ENCODE results near the gene KCNE3. TPM values are rescaled to one million over a fixed set of nuclear protein-coding genes. Genes with fewer than 3 reads are reported as not detected.

KCNE3 gene
- total RNA-seq, 1 donor from 2014 or later: 1.2 TPM

DNA sequence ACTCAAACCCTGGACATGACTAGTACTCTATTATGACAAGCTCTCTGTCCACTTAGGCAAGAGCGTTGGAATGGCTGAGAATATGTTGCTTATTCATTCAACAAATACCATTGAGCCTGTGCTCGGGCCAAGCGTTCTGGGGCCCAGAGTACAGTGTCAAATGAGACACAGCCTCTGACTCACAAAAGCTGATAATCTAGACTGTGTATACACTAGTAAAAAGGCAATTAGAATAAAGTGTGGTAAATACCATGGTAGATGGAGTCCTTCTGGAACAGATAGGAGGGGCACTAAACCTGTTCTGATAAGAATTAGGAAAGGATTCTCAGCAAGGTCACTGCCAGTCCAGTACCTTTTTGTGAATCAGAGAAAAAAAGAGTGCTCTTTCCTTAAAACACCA, 24.7 kb downstream of the KCNE3 start:
- Mint-ChIP-seq H3K27ac (no peak overlapping the region), H3K27me3 (ENCODE audit: insufficient read depth, low read depth) (peaks cover 4% of the 10 kb centered on the region), H3K36me3 (no peaks in the 10 kb centered on the region), H3K9me3 (no peaks in the 10 kb centered on the region), H3K4me1 (peaks cover 21% of the 10 kb centered on the region), H3K4me3 (no peak overlapping the region)
- TF ChIP-seq EZH2 (IDR thresholded peaks at IDR 0.05) (no peak), EZH2phosphoT487 (IDR thresholded peaks at IDR 0.05) (no peak)
- TF ChIP-seq, protein P1, sequence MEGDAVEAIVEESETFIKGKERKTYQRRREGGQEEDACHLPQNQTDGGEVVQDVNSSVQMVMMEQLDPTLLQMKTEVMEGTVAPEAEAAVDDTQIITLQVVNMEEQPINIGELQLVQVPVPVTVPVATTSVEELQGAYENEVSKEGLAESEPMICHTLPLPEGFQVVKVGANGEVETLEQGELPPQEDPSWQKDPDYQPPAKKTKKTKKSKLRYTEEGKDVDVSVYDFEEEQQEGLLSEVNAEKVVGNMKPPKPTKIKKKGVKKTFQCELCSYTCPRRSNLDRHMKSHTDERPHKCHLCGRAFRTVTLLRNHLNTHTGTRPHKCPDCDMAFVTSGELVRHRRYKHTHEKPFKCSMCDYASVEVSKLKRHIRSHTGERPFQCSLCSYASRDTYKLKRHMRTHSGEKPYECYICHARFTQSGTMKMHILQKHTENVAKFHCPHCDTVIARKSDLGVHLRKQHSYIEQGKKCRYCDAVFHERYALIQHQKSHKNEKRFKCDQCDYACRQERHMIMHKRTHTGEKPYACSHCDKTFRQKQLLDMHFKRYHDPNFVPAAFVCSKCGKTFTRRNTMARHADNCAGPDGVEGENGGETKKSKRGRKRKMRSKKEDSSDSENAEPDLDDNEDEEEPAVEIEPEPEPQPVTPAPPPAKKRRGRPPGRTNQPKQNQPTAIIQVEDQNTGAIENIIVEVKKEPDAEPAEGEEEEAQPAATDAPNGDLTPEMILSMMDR (IDR thresholded peaks at IDR 0.05): no peak
- Histone ChIP-seq H3F3A (ENCODE audit: low read depth) (peaks cover 11% of the 10 kb centered on the region), H3K9me3 (ENCODE audit: low read depth) (no peaks in the 10 kb centered on the region), H3K4me2 (no peak overlapping the region), H3K9ac (no peak overlapping the region), H3K4me1 (peaks cover 20% of the 10 kb centered on the region), H3K36me3 (no peaks in the 10 kb centered on the region), H2AFZ (replicated peaks) (no peak overlapping the region), H3K27me3 (no peaks in the 10 kb centered on the region), H3K27ac (no peak overlapping the region), H3K79me2 (ENCODE audit: low read depth) (no peaks in the 10 kb centered on the region), H3K4me3 (no peak overlapping the region), H4K20me1 (ENCODE audit: low read depth) (no peaks in the 10 kb centered on the region)
- no peak for DNase-seq (ENCODE audit: low spot score)

DNA sequence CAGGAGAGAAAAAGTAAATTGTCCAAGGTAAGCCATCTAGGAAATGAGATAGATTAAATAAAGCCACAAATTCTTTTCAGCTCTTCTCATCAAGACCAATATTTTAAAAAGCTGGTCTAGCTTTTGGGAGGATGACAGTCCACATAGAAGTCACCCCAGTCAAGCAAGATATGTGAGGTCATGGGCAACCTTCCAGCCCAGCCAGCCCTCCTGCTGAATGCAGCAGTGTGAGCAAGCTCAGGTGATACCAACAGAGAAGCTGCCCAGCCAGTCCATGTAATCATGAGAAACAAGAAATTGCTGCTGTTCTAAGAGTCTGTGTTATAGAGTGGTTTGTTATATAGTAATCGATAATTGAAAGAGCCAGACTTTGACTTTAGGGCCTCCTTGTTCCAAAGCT, 28.7 kb downstream of the KCNE3 start:
- peaks cover 2% of the 10 kb centered on the region for H3K27me3 Mint-ChIP-seq (ENCODE audit: insufficient read depth, low read depth)
- no peak overlapping the region for H3K27ac Mint-ChIP-seq
- H3K27ac ChIP-seq: no peak overlapping the region
- H4K20me1 ChIP-seq (ENCODE audit: low read depth): no peaks in the 10 kb centered on the region
- H3K9me3 ChIP-seq (ENCODE audit: low read depth): no peaks in the 10 kb centered on the region
- no peaks in the 10 kb centered on the region for H3K36me3 Mint-ChIP-seq
- no peak overlapping the region for H3K4me2 ChIP-seq
- no peak overlapping the region for H3K9ac ChIP-seq
- H3K27me3 ChIP-seq: no peaks in the 10 kb centered on the region
- H3K36me3 ChIP-seq: no peaks in the 10 kb centered on the region
- no peak overlapping the region for H3K4me3 Mint-ChIP-seq
- DNase-seq (ENCODE audit: low spot score): no peak
- no peaks in the 10 kb centered on the region for H3K9me3 Mint-ChIP-seq
- no peak overlapping the region for H2AFZ ChIP-seq (replicated peaks)
- H3K4me1 Mint-ChIP-seq: peaks cover 13% of the 10 kb centered on the region
- no peak overlapping the region for H3K4me3 ChIP-seq
- H3F3A ChIP-seq (ENCODE audit: low read depth): peaks cover 8% of the 10 kb centered on the region
- TF ChIP-seq, protein P1 (IDR thresholded peaks at IDR 0.05): no peak
- TF ChIP-seq EZH2phosphoT487 (IDR thresholded peaks at IDR 0.05): no peak
- peaks cover 9% of the 10 kb centered on the region for H3K4me1 ChIP-seq
- H3K79me2 ChIP-seq (ENCODE audit: low read depth): no peaks in the 10 kb centered on the region

DNA sequence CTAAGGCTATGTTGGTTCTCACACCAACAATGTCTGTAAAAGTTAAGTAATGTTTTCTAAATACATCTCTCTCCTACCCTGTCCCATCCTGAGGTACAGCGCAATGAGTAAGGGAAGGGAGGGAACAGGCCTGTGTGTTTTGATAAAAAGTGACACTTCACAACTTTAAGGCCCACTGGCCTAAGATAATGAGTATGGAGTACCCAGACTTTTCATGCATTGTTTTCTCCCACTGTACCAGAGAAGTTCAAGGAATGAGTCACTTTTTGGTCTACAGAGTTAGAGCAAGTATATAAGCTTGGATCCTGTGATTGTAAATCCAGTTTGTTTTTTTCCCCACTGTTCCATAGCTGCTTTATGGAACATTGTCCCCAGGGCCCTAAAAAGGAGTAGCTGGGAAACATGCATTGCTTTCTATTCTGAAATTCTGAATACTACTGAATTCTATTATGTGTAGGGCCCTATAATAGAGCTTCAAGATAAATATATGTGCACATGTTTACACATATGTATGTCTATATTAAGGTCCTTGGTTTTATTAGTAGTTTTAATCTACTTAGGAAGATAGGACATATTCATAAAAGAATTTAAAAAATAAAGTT, 29.8 kb downstream of the KCNE3 start:
- Histone ChIP-seq H3K36me3 (no peaks in the 10 kb centered on the region), H3F3A (ENCODE audit: low read depth) (no peaks in the 10 kb centered on the region), H3K4me2 (no peak overlapping the region), H3K27ac (no peak overlapping the region), H3K4me1 (no peaks in the 10 kb centered on the region), H3K79me2 (ENCODE audit: low read depth) (no peaks in the 10 kb centered on the region), H4K20me1 (ENCODE audit: low read depth) (no peaks in the 10 kb centered on the region), H2AFZ (replicated peaks) (no peak overlapping the region), H3K9me3 (ENCODE audit: low read depth) (no peaks in the 10 kb centered on the region), H3K9ac (no peak overlapping the region), H3K27me3 (no peaks in the 10 kb centered on the region), H3K4me3 (no peak overlapping the region)
- no peaks in the 10 kb centered on the region for H3K9me3 Mint-ChIP-seq
- H3K36me3 Mint-ChIP-seq: no peaks in the 10 kb centered on the region
- TF ChIP-seq EZH2 (IDR thresholded peaks at IDR 0.05) (no peak), EZH2phosphoT487 (IDR thresholded peaks at IDR 0.05) (no peak)
- TF ChIP-seq, protein P1 (IDR thresholded peaks at IDR 0.05): no peak
- DNase-seq (ENCODE audit: low spot score): no peak
- no peak overlapping the region for H3K4me3 Mint-ChIP-seq
- H3K27ac Mint-ChIP-seq: no peak overlapping the region
- H3K27me3 Mint-ChIP-seq (ENCODE audit: insufficient read depth, low read depth): peaks cover 2% of the 10 kb centered on the region
- peaks cover 5% of the 10 kb centered on the region for H3K4me1 Mint-ChIP-seq

All from neural progenitor cell (in vitro differentiated cells).